Measurements from ENCODE around the gene NRXN3.

DNA sequence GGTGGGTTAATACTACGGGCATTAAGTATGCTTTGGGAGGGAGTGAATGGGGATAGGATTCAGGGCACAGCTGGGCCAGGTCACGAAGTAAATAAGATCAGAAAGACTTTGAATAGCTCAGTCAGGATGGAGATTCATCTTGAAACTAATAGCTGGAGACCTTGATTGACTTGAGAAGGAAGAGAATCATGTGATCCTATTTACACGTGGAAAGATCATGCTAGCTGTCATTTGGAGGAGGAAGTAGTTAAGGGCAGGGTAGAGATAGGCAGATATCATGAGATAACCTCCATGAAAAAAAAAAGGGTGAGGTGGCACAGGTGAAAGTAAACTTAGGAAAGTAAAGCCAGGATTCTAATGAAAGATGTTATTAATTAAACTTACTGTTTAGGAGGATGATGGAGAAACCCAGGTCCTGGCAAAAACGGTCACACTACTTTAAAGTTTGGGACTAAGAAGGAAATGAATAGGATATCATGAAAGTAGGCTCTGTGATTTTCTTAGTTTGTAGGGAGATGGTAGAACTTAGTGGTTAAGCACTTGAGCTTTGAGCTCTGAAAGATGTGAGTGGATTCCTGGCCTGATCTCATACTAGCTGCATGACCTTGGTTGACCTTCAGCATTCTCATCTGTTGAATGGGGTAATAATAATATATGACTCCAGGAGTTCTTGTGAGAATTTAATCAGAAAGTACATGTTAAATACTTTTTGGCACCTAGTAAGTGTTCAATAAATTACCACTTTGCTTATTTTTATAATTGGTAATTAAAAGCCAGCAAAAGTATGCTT lies 439.0 kb downstream of the NRXN3 start:
- TF ChIP-seq, protein P1, sequence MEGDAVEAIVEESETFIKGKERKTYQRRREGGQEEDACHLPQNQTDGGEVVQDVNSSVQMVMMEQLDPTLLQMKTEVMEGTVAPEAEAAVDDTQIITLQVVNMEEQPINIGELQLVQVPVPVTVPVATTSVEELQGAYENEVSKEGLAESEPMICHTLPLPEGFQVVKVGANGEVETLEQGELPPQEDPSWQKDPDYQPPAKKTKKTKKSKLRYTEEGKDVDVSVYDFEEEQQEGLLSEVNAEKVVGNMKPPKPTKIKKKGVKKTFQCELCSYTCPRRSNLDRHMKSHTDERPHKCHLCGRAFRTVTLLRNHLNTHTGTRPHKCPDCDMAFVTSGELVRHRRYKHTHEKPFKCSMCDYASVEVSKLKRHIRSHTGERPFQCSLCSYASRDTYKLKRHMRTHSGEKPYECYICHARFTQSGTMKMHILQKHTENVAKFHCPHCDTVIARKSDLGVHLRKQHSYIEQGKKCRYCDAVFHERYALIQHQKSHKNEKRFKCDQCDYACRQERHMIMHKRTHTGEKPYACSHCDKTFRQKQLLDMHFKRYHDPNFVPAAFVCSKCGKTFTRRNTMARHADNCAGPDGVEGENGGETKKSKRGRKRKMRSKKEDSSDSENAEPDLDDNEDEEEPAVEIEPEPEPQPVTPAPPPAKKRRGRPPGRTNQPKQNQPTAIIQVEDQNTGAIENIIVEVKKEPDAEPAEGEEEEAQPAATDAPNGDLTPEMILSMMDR (conservative IDR thresholded peaks at IDR 0.05 in 1 of 2, IDR thresholded peaks at IDR 0.05 in 1 of 2; ENCODE audit: low read depth in 1 of 2, low read length in 2 of 2), result no peak
- TF ChIP-seq EZH2 (IDR thresholded peaks at IDR 0.05; ENCODE audit: low read length, missing control alignments), result no peak

Data from fibroblast of lung (primary cell).